ENCODE data around the gene MEGF11. TPM values are rescaled to one million over a fixed set of nuclear protein-coding genes. Genes with fewer than 3 reads are reported as not detected.

Gene MEGF11
- total and polyA plus RNA-seq, 7 donors = 0.04 to 0.05 TPM; not detected in 5

DNA sequence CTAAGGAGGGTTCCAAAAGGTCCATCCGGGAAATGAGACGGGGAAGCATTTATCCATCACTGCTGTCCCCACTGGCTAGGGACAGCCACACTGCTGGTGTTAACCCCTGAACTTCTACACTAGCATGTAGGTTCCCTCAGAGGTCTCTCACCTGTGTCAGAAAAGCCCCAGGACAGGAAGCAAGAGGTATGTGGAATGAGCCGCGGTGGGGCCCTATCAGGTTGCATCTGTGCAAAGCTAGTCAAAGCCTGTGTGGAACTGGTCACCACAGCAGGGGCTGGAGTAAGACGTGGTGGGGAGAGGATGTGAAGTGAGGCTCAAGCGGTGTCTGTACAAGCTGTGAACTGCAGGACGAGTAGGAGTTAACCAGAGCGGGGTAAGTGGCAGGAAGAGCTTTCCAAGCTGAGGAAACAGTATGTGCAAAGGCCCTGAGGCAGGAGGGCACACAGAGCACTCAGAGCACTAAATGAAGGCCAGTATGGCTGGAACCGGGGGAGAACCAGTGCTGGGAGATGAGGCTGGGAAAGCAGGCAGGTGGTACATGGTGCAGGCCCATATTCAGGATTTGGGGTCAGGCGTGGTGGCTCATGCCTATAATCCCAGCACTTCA, 57.8 kb downstream of the MEGF11 start:
- WGBS, 3 donors = 79 to 83% (median 80%) methylated on average over 10 of the region's 10 CpGs
- Histone ChIP-seq H3K36me3 (ENCODE audit: insufficient read depth in 1 of 2, low read depth in 1 of 2) (no peaks in the 10 kb centered on the region), H3K27ac (no peak overlapping the region), H3K27me3 (ENCODE audit: insufficient read depth in 3 of 3, low read length in 2 of 3) (no peaks in the 10 kb centered on the region), H3K9me3 (no peaks in the 10 kb centered on the region), H3K4me3 (no peak overlapping the region), H3K4me1 (no peaks in the 10 kb centered on the region)
- ATAC-seq (no peak), DNase-seq (no peak)
- intact Hi-C loops (cut with DNase I) = loop anchor here in 1 of 2 donors (10.0 kb wide), 2 partner anchors 211 to 561 kb away; no protein-coding TSS in a partner anchor
- TF ChIP-seq, protein P1, sequence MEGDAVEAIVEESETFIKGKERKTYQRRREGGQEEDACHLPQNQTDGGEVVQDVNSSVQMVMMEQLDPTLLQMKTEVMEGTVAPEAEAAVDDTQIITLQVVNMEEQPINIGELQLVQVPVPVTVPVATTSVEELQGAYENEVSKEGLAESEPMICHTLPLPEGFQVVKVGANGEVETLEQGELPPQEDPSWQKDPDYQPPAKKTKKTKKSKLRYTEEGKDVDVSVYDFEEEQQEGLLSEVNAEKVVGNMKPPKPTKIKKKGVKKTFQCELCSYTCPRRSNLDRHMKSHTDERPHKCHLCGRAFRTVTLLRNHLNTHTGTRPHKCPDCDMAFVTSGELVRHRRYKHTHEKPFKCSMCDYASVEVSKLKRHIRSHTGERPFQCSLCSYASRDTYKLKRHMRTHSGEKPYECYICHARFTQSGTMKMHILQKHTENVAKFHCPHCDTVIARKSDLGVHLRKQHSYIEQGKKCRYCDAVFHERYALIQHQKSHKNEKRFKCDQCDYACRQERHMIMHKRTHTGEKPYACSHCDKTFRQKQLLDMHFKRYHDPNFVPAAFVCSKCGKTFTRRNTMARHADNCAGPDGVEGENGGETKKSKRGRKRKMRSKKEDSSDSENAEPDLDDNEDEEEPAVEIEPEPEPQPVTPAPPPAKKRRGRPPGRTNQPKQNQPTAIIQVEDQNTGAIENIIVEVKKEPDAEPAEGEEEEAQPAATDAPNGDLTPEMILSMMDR (IDR thresholded peaks at IDR 0.05) = no peak

DNA sequence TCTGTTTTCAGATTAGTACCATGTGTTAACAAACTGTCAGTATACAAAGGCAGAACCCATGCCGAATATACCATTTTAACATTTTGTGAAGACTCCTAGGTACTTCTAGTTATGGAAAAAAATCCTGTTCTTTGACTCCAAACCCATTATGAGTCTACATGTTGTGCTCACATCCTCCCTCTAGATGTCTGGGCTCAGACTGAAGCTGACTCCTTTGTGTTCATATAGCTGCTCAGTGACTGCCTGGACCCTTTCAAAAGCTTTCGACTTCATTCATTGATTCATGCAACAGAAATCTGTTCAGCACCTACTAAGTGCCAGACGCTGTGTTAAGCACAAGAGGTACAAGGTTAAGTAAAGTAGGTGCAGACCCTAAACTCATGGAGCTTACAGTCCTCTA, 60.5 kb downstream of the MEGF11 start:
- no peak for ATAC-seq
- no peaks in the 10 kb centered on the region for H3K4me1 ChIP-seq
- TF ChIP-seq, protein P1 (IDR thresholded peaks at IDR 0.05) = no peak
- 89 to 95% (median 91%) methylated on average over 3 of the region's 3 CpGs for WGBS, 3 donors
- H3K9me3 ChIP-seq = no peaks in the 10 kb centered on the region
- H3K27ac ChIP-seq = no peak overlapping the region
- intact Hi-C loops (cut with DNase I) = loop anchor here (5.0 to 10.0 kb wide), 3 partner anchors 208 to 558 kb away; no protein-coding TSS in a partner anchor
- H3K4me3 ChIP-seq = no peak overlapping the region
- no peak for DNase-seq
- H3K27me3 ChIP-seq (ENCODE audit: insufficient read depth in 3 of 3, low read length in 2 of 3) = peaks cover 0 to 5% (median 2%) of the 10 kb centered on the region in 3 donors
- H3K36me3 ChIP-seq (ENCODE audit: insufficient read depth in 1 of 2, low read depth in 1 of 2) = no peaks in the 10 kb centered on the region

DNA sequence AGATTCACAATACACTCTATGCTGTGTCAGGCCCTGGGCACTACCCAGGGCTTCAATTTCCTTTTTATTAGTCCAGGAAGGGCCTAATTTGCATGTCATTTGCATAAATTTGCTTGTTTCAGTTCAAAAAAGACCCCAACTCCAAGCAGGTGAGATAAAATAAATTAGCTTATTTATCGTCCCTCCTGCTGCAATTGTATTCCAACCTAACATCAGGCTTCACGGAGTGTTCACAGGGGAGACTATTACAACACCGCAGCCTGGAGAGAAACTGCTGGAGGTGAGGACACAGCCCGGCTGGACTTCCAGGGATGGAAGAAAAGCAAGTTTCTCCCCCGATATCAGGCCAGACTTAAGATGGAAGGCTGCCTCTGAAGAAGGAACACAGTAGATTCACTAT, 62.8 kb downstream of the MEGF11 start:
- TF ChIP-seq, protein P1 (IDR thresholded peaks at IDR 0.05) = no peak
- peaks cover 0 to 17% (median 4%) of the 10 kb centered on the region in 3 donors for H3K27me3 ChIP-seq (ENCODE audit: insufficient read depth in 3 of 3, low read length in 2 of 3)
- no peaks in the 10 kb centered on the region for H3K9me3 ChIP-seq
- H3K4me1 ChIP-seq = no peaks in the 10 kb centered on the region
- WGBS, 3 donors = 63 to 72% (median 68%) methylated on average over 5 of the region's 5 CpGs
- DNase-seq (no peak), ATAC-seq (no peak)
- no peak overlapping the region for H3K27ac ChIP-seq
- intact Hi-C loops (cut with DNase I) = loop anchor here (5.0 to 10.0 kb wide), 3 partner anchors 206 to 556 kb away; no protein-coding TSS in a partner anchor
- H3K4me3 ChIP-seq = no peak overlapping the region
- no peaks in the 10 kb centered on the region for H3K36me3 ChIP-seq (ENCODE audit: insufficient read depth in 1 of 2, low read depth in 1 of 2)

DNA sequence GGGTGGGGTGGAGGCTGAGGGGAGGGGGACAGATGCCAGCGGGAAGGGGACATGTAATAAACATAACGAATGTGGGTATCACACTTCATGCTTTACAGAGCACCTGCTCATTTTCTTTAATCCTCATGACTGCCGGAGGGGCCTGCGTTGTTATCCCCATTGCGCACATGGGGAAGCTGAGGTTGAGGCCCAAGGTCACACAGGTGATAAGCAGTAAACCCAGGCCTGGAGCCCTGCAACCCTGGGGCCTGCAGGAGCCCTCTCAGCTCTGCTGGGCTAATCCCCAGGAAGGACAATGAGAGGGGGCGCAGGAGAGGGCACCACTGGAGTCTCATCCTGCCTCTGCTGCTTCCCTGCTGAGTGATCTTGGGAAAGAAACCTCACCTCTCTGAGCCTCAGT, 64.3 kb downstream of the MEGF11 start:
- Histone ChIP-seq H3K36me3 (ENCODE audit: insufficient read depth in 1 of 2, low read depth in 1 of 2) (no peaks in the 10 kb centered on the region), H3K4me3 (no peak overlapping the region), H3K9me3 (no peaks in the 10 kb centered on the region), H3K4me1 (no peaks in the 10 kb centered on the region), H3K27me3 (ENCODE audit: insufficient read depth in 3 of 3, low read length in 2 of 3) (peaks cover 0 to 26% (median 9%) of the 10 kb centered on the region in 3 donors), H3K27ac (no peak overlapping the region)
- DNase-seq (no peak), ATAC-seq (no peak)
- TF ChIP-seq, protein P1 (IDR thresholded peaks at IDR 0.05) = no peak
- WGBS, 3 donors = 59 to 62% (median 62%) methylated on average over 5 to 6 of the region's 6 CpGs
- intact Hi-C loops (cut with DNase I) = loop anchor here (5.0 to 10.0 kb wide), 2 partner anchors 204 to 272 kb away; no protein-coding TSS in a partner anchor
